Measurements from ENCODE around the gene BGN.

- TF ChIP-seq POLR2AphosphoS5 (IDR thresholded peaks at IDR 0.05) (no peak), POLR2A (IDR thresholded peaks at IDR 0.05) (no peak), EP300 (IDR thresholded peaks at IDR 0.05) (no peak)
- TF ChIP-seq, protein P1, sequence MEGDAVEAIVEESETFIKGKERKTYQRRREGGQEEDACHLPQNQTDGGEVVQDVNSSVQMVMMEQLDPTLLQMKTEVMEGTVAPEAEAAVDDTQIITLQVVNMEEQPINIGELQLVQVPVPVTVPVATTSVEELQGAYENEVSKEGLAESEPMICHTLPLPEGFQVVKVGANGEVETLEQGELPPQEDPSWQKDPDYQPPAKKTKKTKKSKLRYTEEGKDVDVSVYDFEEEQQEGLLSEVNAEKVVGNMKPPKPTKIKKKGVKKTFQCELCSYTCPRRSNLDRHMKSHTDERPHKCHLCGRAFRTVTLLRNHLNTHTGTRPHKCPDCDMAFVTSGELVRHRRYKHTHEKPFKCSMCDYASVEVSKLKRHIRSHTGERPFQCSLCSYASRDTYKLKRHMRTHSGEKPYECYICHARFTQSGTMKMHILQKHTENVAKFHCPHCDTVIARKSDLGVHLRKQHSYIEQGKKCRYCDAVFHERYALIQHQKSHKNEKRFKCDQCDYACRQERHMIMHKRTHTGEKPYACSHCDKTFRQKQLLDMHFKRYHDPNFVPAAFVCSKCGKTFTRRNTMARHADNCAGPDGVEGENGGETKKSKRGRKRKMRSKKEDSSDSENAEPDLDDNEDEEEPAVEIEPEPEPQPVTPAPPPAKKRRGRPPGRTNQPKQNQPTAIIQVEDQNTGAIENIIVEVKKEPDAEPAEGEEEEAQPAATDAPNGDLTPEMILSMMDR (IDR thresholded peaks at IDR 0.05), result no peak
Observed at GRCh38 chrX:153499876-153500275, 5.1 kb downstream of the BGN start.

Measured in stomach (tissue), 4 donors.